HepG2 (cell line): ENCODE measurements around the gene POLR1G. TPM values are rescaled to one million over a fixed set of nuclear protein-coding genes. Genes with fewer than 3 reads are reported as not detected.

Experiments
- ATAC-seq: fragments of 200-7000 bp; cut with Tn5 transposase; 3 replicates; pipeline ENCODE4 v1.9.1; 2020; ENCODE audit warnings: mild to moderate bottlenecking, moderate library complexity
- BruUV-seq: library from RNA; stranded (reverse); fragments of 400-500 nt; replicated peaks from 2 replicates; lab custom pipeline; 2021; lab: Mats Ljungman, UMichigan
- CTCF ChIA-PET: fragments of 300-600 bp; formaldehyde crosslinking; extraction: SDS; loops from one replicate; lab custom pipeline; 2021; ENCODE audit warnings: low total read pairs, inconsistent platforms, low intra/inter-chr PET ratio; lab: Yijun Ruan, JAX
- POLR2A ChIA-PET: fragments of 350-600 bp; sonication (Branson Sonifier 250); formaldehyde crosslinking; loops from one replicate; lab custom pipeline; 2020; ENCODE audit warnings: antibody characterized with exemption, inconsistent platforms; lab: Yijun Ruan, JAX
- DNase-seq: peaks from one replicate; pipeline ENCODE4 v3.0.0-alpha.2; 2015; ENCODE audit warnings: low spot score
- FAIRE-seq: peaks from 3 replicates; lab custom pipeline; 2011; peaks lifted over from hg19 to GRCh38; lab: Jason Lieb, UNC
- H2AFZ ChIP-seq: one replicate; pipeline ENCODE4 v1.6.1; 2011; ENCODE audit warnings: low read length, inconsistent platforms
- H3K27ac ChIP-seq: fragments of 300-600 bp; 3 replicates; pipeline ENCODE4 v1.8.0; 2011; ENCODE audit warnings: mixed run types, mild to moderate bottlenecking, mixed read lengths, low read length, inconsistent platforms; ENCODE audit not compliant: insufficient read depth; ENCODE audit errors: extremely low read length
- H3K27me3 ChIP-seq, 2 experiments: fragments of 200-600 bp in 1 of 2; 2 replicates in 1 of 2; 3 replicates in 1 of 2; pipeline versions ENCODE4 v1.6.0 to v1.8.0; 2011; ENCODE audit warnings: low read length in 2 of 2, mild to moderate bottlenecking in 2 of 2, moderate library complexity in 2 of 2, inconsistent platforms in 1 of 2; ENCODE audit not compliant: insufficient read depth in 2 of 2, control insufficient read depth in 1 of 2
- H3K36me3 ChIP-seq, 2 experiments: fragments of 200-600 bp in 1 of 2; replicated peaks in 1 of 2; 2 replicates in 1 of 2; 3 replicates in 1 of 2; pipeline versions ENCODE4 v1.5.1 to v1.8.0; 2011; ENCODE audit warnings: low read length in 2 of 2, inconsistent platforms in 1 of 2; ENCODE audit not compliant: insufficient read depth in 2 of 2, control insufficient read depth in 1 of 2
- H3K4me1 ChIP-seq: 2 replicates; pipeline ENCODE4 v1.5.1; 2012; ENCODE audit warnings: low read length, inconsistent platforms; ENCODE audit not compliant: insufficient read depth
- H3K4me2 ChIP-seq: 2 replicates; pipeline ENCODE4 v1.6.0; 2011; ENCODE audit warnings: low read depth, low read length, inconsistent platforms
- H3K4me3 ChIP-seq, 3 experiments: fragments of 200-600 bp in 1 of 3; sonication (generic), shearing (Covaris generic) in 1 of 3; replicated peaks in 1 of 3; 2 replicates each; pipeline ENCODE4 v1.5.1; 2011 to 2016; ENCODE audit warnings: low read length in 3 of 3, inconsistent platforms in 2 of 3, low read depth in 2 of 3, mild to moderate bottlenecking in 2 of 3, control low read depth in 1 of 3, mixed read lengths in 1 of 3; ENCODE audit not compliant: insufficient read depth in 1 of 3
- H3K79me2 ChIP-seq: one replicate; pipeline ENCODE4 v1.6.1; 2011; ENCODE audit warnings: low read length, inconsistent platforms; ENCODE audit not compliant: insufficient read depth
- H3K9ac ChIP-seq: 2 replicates; pipeline ENCODE4 v1.6.0; 2011; ENCODE audit warnings: mild to moderate bottlenecking, low read depth, low read length, inconsistent platforms; ENCODE audit not compliant: insufficient read depth
- H3K9me3 ChIP-seq: 2 replicates; pipeline ENCODE4 v1.5.1; 2012; ENCODE audit warnings: mild to moderate bottlenecking, low read length
- H4K20me1 ChIP-seq: 2 replicates; pipeline ENCODE4 v1.6.0; 2011; ENCODE audit warnings: inconsistent platforms, mild to moderate bottlenecking, low read length, moderate library complexity; ENCODE audit not compliant: insufficient read depth
- FOSL2 ChIP-seq: sonication (generic); formaldehyde crosslinking; IDR thresholded peaks from 2 replicates; pipeline ENCODE4 v1.4.0; 2020; ENCODE audit warnings: missing genetic modification reagents
- GABPA ChIP-seq, 2 experiments: IDR thresholded peaks; 2 replicates each; pipeline ENCODE4 v1.6.1; 2011 to 2016; ENCODE audit warnings: low read depth in 2 of 2, low read length in 1 of 2, missing biosample characterization in 1 of 2, missing genetic modification characterization in 1 of 2
- GABPB1 ChIP-seq: IDR thresholded peaks from 2 replicates; pipeline ENCODE4 v1.6.1; 2016; ENCODE audit warnings: mild to moderate bottlenecking, missing genetic modification reagents, moderate library complexity, missing compliant biosample characterization
- GATAD2A ChIP-seq: IDR thresholded peaks from 2 replicates; pipeline ENCODE4 v1.6.1; 2016
- HDAC1 ChIP-seq: sonication (generic); formaldehyde crosslinking; IDR thresholded peaks from 2 replicates; pipeline ENCODE4 v1.5.1; 2020; ENCODE audit warnings: mild to moderate bottlenecking, missing genetic modification reagents
- NFRKB ChIP-seq: fragments of 450-650 bp; IDR thresholded peaks from 2 replicates; pipeline ENCODE4 v1.6.1; 2017
- NFYC ChIP-seq: IDR thresholded peaks from 2 replicates; pipeline ENCODE4 v1.6.1; 2016; ENCODE audit warnings: missing genetic modification reagents, missing compliant biosample characterization
- NR2C2 ChIP-seq: sonication (generic); formaldehyde crosslinking; IDR thresholded peaks from 2 replicates; pipeline ENCODE4 v1.4.0; 2020; ENCODE audit warnings: missing genetic modification reagents, mild to moderate bottlenecking, moderate library complexity, borderline replicate concordance
- SALL1 ChIP-seq: sonication (generic); formaldehyde crosslinking; IDR thresholded peaks from 2 replicates; pipeline ENCODE4 v1.8.0; 2022; ENCODE audit warnings: mild to moderate bottlenecking, missing genetic modification reagents
- SOX13 ChIP-seq, 3 experiments: fragments of 450-650 bp in 1 of 3; sonication (generic) in 1 of 3; formaldehyde crosslinking in 1 of 3; IDR thresholded peaks in 2 of 3; conservative IDR thresholded peaks in 1 of 3; 2 replicates each; pipeline versions ENCODE4 v1.5.0 to v1.6.1; 2016 to 2020; ENCODE audit warnings: antibody characterized with exemption in 1 of 3, mild to moderate bottlenecking in 1 of 3, missing compliant biosample characterization in 1 of 3, missing genetic modification reagents in 1 of 3, moderate library complexity in 1 of 3
- SOX5 ChIP-seq: IDR thresholded peaks from 2 replicates; pipeline ENCODE4 v1.6.1; 2016; ENCODE audit warnings: borderline replicate concordance
- TEAD3 ChIP-seq: optimal IDR thresholded peaks from 2 replicates; pipeline ENCODE3; 2016; ENCODE audit warnings: borderline replicate concordance
- ZFP1 ChIP-seq: IDR thresholded peaks from 2 replicates; pipeline ENCODE4 v1.6.1; 2016
- ZNF121 ChIP-seq: sonication (generic); formaldehyde crosslinking; IDR thresholded peaks from 2 replicates; pipeline ENCODE4 v1.5.0; 2020; ENCODE audit warnings: mild to moderate bottlenecking, missing genetic modification reagents
- ZNF382 ChIP-seq: sonication (generic); formaldehyde crosslinking; IDR thresholded peaks from 2 replicates; pipeline ENCODE4 v1.5.0; 2020; ENCODE audit warnings: missing genetic modification reagents, mild to moderate bottlenecking, borderline replicate concordance
- ZNF768 ChIP-seq: sonication (generic); formaldehyde crosslinking; IDR thresholded peaks from 2 replicates; pipeline ENCODE4 v1.4.0; 2020; ENCODE audit warnings: missing genetic modification reagents
- WGBS: methylation state at CpG from one replicate; pipeline ENCODE4 v1.1.6; 2017; ENCODE audit warnings: low lambda C conversion rate; 5-methylcytosine and 5-hydroxymethylcytosine counted together
- in situ Hi-C: cut with HindIII; loops from 2 replicates; pipeline ENCODE4 v1.10.0; 2017; ENCODE audit warnings: low pct_unique_long_range_greater_than_20kb; ENCODE audit not compliant: extremely low pct_ligation_motif_present
- intact Hi-C: fragments of 100-400 bp; cut with micrococcal nuclease; formaldehyde crosslinking; loops from one replicate; pipeline ENCODE4 v1.10.0; 2022; ENCODE audit not compliant: unreplicated experiment
- polyA plus RNA-seq, 8 experiments: library from polyadenylated mRNA; depleted of rRNA in 3 of 8; stranded (reverse) in 7 of 8; unstranded in 1 of 8; fragments of >200 nt; fragmentation: Illumina TruSeq in 4 of 8; extraction: Trizol in 4 of 8; gene quantifications; 2 replicates each; pipeline versions ENCODE4 v1.2.1 to v1.2.3, GENCODE V29; 2011 to 2016; ENCODE audit warnings: low read depth in 4 of 8, missing spikeins in 1 of 8, mixed read lengths in 1 of 8; ENCODE audit not compliant: insufficient read depth in 1 of 8
- total RNA-seq, 5 experiments: library from RNA; depleted of rRNA; stranded (reverse); fragments of >200 nt; fragmentation: Illumina TruSeq; extraction: Trizol; gene quantifications; 2 replicates each; pipeline ENCODE4 v1.2.3, GENCODE V29; 2016; ENCODE audit warnings: low read depth in 1 of 5
- TF ChIP-seq, protein P1 (sequence below): IDR thresholded peaks from 2 replicates; pipeline ENCODE4 v1.6.1; 2018; ENCODE audit warnings: missing genetic modification reagents
- TF ChIP-seq, protein P2 (sequence below), 2 experiments: fragments of 450-650 bp in 1 of 2; sonication (generic) in 1 of 2; formaldehyde crosslinking; IDR thresholded peaks; 2 replicates each; pipeline versions ENCODE4 v1.5.0 to v1.8.0; 2020 to 2022; ENCODE audit warnings: mild to moderate bottlenecking in 1 of 2, missing genetic modification reagents in 1 of 2

POLR1G gene
- total and polyA plus RNA-seq, 2 of the 13 experiments (the other 11 are each of a cell fraction or from before 2014, with no cell fraction given), result 3.5 to 20.8 TPM

DNA sequence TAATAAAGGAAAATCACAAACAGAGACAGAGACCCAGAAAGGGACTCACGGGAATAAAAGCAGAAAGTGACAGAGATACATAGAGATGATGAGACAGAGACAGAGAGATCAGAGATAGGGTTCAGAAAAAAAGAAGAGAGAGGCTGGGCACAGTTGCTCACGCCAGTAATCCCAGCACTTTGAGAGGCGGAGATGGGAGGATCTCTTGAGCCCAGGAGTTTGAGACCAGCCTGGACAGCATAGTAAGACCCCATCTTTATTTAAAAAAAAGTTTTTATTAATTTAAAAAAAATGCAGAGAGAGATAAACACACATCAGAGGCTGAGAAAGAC, 41.9 kb downstream of the POLR1G start:
- ATAC-seq (no peak), FAIRE-seq (no peak), DNase-seq (no peak)
- H3K9me3 ChIP-seq, result no peaks in the 10 kb centered on the region
- H3K4me3 ChIP-seq, result no peak overlapping the region
- WGBS, result 49% methylated on average over 3 of the region's 3 CpGs
- H3K27ac ChIP-seq, result no peak overlapping the region
- H3K9ac ChIP-seq, result no peak overlapping the region
- in situ Hi-C loops (no loop called here), intact Hi-C loops (no loop called here)
- ChIA-PET POLR2A (interaction anchor here (0.6 to 2.1 kb wide), 2 partner anchors 9 to 19 kb away, joined by 3 to 7 read pairs; partner anchors contain the start of gene FOSB), CTCF (no interaction called here)
- peaks cover 86% of the 10 kb centered on the region for H3K4me1 ChIP-seq
- TF ChIP-seq ZFP1 (no peak), ZNF121 (CRISPR knock-in tag) (peak; percentile 80)
- H3K36me3 ChIP-seq, result no peaks in the 10 kb centered on the region
- H2AFZ ChIP-seq, result no peak overlapping the region
- H3K79me2 ChIP-seq, result no peaks in the 10 kb centered on the region
- H4K20me1 ChIP-seq, result no peaks in the 10 kb centered on the region
- H3K4me2 ChIP-seq, result no peak overlapping the region
- H3K27me3 ChIP-seq, result peaks cover 0 to 8% of the 10 kb centered on the region in 2 experiments; a peak in 3 of 5 replicates
- BruUV-seq, result no TSS peak

DNA sequence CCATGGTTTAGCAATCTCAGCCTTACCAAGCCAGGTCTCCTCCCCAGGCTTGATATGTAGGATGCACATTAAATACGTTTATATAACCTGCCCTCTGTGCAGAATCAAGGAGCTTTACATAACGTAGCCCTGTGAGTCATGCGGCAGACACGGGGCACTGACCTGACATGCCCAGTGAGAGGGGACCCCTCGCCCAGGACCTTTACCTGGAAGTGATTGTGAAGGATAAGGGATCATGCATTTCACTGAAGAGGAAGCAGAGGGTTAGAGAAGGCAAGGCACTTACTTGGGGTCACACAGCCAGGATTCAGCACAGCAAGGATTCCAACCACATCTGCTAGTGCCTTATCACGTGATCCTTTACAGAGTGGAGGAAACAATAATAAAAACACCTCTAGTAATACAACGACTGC, 42.4 kb downstream of the POLR1G start:
- no TSS peak for BruUV-seq
- peak overlapping the region; percentile 59 for H3K4me2 ChIP-seq
- peak overlapping the region; percentile 55 for H3K9ac ChIP-seq
- CTCF ChIA-PET, result no interaction called here
- WGBS, result 5% methylated on average over 7 of the region's 7 CpGs
- peak; percentile 60 for DNase-seq
- no peak for ATAC-seq
- no peaks in the 10 kb centered on the region for H4K20me1 ChIP-seq
- peaks cover 91% of the 10 kb centered on the region for H3K4me1 ChIP-seq
- intact Hi-C loops (no loop called here), in situ Hi-C loops (no loop called here)
- no peaks in the 10 kb centered on the region for H3K36me3 ChIP-seq
- no peaks in the 10 kb centered on the region for H3K9me3 ChIP-seq
- H2AFZ ChIP-seq, result no peak overlapping the region
- peak overlapping the region; percentile 17 for H3K27ac ChIP-seq
- no peak for FAIRE-seq
- H3K4me3 ChIP-seq, result peak overlapping the region in 1 of 3 experiments; percentile 32; a peak in 2 of 6 replicates
- POLR2A ChIA-PET, result interaction anchor here (0.6 to 2.1 kb wide), 2 partner anchors 9 to 19 kb away, joined by 3 to 7 read pairs; partner anchors contain the start of gene FOSB
- peaks cover 0 to 8% of the 10 kb centered on the region in 2 experiments; a peak in 4 of 5 replicates for H3K27me3 ChIP-seq
- no peaks in the 10 kb centered on the region for H3K79me2 ChIP-seq
- TF ChIP-seq ZNF382 (CRISPR knock-in tag) (no peak), SALL1 (CRISPR knock-in tag) (0 out of 2 replicates have a peak, but pooled peaks have one; percentile 11), TEAD3 (CRISPR knock-in tag) (peak; percentile 55), SOX13 (IDR thresholded peaks at IDR 0.05) (no peak), SOX13 (CRISPR knock-in tag; conservative IDR thresholded peaks at IDR 0.05 in 1 of 2, IDR thresholded peaks at IDR 0.05 in 1 of 2) (peak in 1 of 2 experiments; percentile 5; a peak in 1 of 4 replicates), SOX5 (CRISPR knock-in tag) (peak; percentile 15; the same call in 1 of the 2 replicates), NR2C2 (CRISPR knock-in tag) (peak; percentile 77), ZNF768 (CRISPR knock-in tag) (peak; percentile 45; the same call in 1 of the 2 replicates), NFYC (CRISPR knock-in tag) (no peak), GABPB1 (CRISPR knock-in tag) (peak; percentile 74), HDAC1 (0 out of 2 replicates have a peak, but pooled peaks have one; percentile 18), NFRKB (no peak), GATAD2A (CRISPR knock-in tag) (peak; percentile 62), GABPA (IDR thresholded peaks at IDR 0.05; ENCODE audit: low read depth, low read length) (no peak), GABPA (CRISPR knock-in tag; IDR thresholded peaks at IDR 0.05; ENCODE audit: low read depth) (peak; percentile 80), FOSL2 (CRISPR knock-in tag) (peak; percentile 96)
- TF ChIP-seq, protein P1, sequence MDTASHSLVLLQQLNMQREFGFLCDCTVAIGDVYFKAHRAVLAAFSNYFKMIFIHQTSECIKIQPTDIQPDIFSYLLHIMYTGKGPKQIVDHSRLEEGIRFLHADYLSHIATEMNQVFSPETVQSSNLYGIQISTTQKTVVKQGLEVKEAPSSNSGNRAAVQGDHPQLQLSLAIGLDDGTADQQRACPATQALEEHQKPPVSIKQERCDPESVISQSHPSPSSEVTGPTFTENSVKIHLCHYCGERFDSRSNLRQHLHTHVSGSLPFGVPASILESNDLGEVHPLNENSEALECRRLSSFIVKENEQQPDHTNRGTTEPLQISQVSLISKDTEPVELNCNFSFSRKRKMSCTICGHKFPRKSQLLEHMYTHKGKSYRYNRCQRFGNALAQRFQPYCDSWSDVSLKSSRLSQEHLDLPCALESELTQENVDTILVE, result 0 out of 2 replicates have a peak, but pooled peaks have one; percentile 22
- TF ChIP-seq, protein P2, sequence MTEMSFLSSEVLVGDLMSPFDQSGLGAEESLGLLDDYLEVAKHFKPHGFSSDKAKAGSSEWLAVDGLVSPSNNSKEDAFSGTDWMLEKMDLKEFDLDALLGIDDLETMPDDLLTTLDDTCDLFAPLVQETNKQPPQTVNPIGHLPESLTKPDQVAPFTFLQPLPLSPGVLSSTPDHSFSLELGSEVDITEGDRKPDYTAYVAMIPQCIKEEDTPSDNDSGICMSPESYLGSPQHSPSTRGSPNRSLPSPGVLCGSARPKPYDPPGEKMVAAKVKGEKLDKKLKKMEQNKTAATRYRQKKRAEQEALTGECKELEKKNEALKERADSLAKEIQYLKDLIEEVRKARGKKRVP (CRISPR knock-in tag; IDR thresholded peaks at IDR 0.05), result 0 out of 4 replicates have a peak, but pooled peaks of 1 of the 2 experiments have one; percentile 34
